ENCODE measurements around the gene STRIT1.
"Not testable (repeated sequence)": the region's sequence is repeated elsewhere in the genome, so short reads cannot be mapped to it uniquely, and the experiment has no call there.

The STRIT1 gene

DNA sequence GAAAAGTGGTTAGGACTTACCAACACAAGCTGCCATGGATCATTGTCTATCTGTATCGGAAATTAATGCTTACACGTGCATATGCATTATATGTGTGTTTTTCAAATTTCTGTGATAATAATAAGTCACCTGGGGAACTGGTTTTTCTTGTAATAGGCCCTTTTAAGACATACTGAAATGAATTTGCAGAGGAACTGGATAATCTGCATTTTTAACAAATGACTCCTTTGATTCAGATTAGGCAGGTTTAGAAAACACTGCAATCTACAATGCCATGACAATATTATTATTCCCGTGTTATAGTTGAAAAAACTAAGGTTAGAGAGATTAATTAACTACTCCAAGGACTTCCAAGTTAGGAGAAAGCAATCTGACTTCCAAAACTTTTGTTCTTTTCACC, 23.4 kb downstream of the STRIT1 start:
- Histone ChIP-seq H3K36me3 (no peaks in the 10 kb centered on the region), H3K27me3 (no peaks in the 10 kb centered on the region), H3K4me1 (ENCODE audit: control insufficient read depth in 1 of 2, insufficient read depth in 1 of 2, low read depth in 1 of 2, low read length in 1 of 2) (no peaks in the 10 kb centered on the region), H3K4me3 (ENCODE audit: low read depth in 1 of 2, low read length in 1 of 2) (no peak overlapping the region), H3K27ac (no peak overlapping the region), H3K9me3 (no peaks in the 10 kb centered on the region)
- TF ChIP-seq, protein P1, sequence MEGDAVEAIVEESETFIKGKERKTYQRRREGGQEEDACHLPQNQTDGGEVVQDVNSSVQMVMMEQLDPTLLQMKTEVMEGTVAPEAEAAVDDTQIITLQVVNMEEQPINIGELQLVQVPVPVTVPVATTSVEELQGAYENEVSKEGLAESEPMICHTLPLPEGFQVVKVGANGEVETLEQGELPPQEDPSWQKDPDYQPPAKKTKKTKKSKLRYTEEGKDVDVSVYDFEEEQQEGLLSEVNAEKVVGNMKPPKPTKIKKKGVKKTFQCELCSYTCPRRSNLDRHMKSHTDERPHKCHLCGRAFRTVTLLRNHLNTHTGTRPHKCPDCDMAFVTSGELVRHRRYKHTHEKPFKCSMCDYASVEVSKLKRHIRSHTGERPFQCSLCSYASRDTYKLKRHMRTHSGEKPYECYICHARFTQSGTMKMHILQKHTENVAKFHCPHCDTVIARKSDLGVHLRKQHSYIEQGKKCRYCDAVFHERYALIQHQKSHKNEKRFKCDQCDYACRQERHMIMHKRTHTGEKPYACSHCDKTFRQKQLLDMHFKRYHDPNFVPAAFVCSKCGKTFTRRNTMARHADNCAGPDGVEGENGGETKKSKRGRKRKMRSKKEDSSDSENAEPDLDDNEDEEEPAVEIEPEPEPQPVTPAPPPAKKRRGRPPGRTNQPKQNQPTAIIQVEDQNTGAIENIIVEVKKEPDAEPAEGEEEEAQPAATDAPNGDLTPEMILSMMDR (IDR thresholded peaks at IDR 0.05) = no peak

DNA sequence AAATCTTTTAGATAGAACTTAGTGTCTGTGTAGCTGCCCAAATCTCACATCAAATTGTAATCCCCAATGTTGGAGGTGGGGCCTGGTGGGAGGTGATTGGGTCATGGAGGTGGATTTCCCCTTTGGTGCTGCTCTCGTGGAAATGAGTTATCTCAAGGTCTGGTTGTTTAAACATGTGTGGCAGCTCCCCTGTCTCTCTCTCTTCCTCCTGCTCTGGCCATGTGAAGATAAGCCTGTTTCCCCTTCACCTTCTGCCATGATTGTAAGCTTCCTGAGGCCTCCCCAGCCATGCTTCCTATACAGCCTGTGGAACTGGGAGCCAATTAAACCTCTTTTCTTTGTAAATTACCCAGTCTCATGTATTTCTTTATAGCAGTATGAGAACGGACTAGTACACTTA, 30.6 kb downstream of the STRIT1 start:
- H3K9me3 ChIP-seq; H3K27ac ChIP-seq; H3K36me3 ChIP-seq; H3K4me1 ChIP-seq (ENCODE audit: control insufficient read depth in 1 of 2, insufficient read depth in 1 of 2, low read depth in 1 of 2, low read length in 1 of 2); H3K27me3 ChIP-seq; H3K4me3 ChIP-seq (ENCODE audit: low read depth in 1 of 2, low read length in 1 of 2): not testable (repeated sequence)

DNA sequence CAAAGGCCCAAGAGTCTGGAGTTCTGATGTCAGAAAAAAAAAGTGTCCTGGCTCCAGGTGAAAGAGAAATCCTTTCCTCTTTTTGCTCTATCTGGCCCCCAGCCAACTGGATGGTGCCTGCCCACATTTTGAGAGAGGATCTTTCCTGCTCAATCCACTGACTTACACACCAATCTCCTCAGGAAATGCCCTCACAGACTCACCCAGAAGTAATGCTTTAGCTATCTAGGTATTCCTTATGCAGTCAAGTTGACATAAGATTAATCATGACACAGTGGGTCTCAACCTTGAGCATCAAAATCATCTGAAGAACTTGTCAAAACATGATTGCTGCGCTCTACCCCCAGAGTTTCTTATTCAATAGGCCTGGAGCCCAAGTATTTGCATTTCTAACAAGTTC, 31.2 kb downstream of the STRIT1 start:
- Histone ChIP-seq H3K27ac (no peak overlapping the region), H3K4me1 (ENCODE audit: control insufficient read depth in 1 of 2, insufficient read depth in 1 of 2, low read depth in 1 of 2, low read length in 1 of 2) (no peaks in the 10 kb centered on the region), H3K27me3 (no peaks in the 10 kb centered on the region), H3K4me3 (ENCODE audit: low read depth in 1 of 2, low read length in 1 of 2) (no peak overlapping the region), H3K9me3 (no peaks in the 10 kb centered on the region), H3K36me3 (no peaks in the 10 kb centered on the region)
- TF ChIP-seq, protein P1 (IDR thresholded peaks at IDR 0.05) = no peak

DNA sequence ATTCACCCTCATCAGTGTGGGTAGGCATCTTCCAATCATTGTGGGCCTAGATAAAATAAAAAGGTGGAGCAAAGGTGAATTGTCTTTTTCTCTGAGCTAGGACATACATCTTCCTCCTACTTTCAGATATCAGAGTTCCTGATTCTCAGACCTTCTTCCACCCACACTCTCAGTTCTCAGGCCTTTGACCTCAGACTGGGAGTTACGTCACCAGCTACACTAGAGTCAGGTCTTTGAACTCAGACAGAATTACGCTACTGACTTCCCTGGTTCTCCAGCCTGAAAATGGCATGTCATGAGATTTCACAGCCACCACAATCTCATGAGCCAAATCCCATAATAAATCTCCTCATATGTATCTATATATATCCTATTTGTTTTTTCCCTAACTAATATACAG, 39.0 kb downstream of the STRIT1 start:
- Histone ChIP-seq H3K27me3 (no peaks in the 10 kb centered on the region), H3K4me3 (ENCODE audit: low read depth in 1 of 2, low read length in 1 of 2) (no peak overlapping the region), H3K36me3 (no peaks in the 10 kb centered on the region), H3K9me3 (no peaks in the 10 kb centered on the region), H3K4me1 (ENCODE audit: control insufficient read depth in 1 of 2, insufficient read depth in 1 of 2, low read depth in 1 of 2, low read length in 1 of 2) (no peaks in the 10 kb centered on the region), H3K27ac (no peak overlapping the region)
- TF ChIP-seq, protein P1 (IDR thresholded peaks at IDR 0.05) = no peak

DNA sequence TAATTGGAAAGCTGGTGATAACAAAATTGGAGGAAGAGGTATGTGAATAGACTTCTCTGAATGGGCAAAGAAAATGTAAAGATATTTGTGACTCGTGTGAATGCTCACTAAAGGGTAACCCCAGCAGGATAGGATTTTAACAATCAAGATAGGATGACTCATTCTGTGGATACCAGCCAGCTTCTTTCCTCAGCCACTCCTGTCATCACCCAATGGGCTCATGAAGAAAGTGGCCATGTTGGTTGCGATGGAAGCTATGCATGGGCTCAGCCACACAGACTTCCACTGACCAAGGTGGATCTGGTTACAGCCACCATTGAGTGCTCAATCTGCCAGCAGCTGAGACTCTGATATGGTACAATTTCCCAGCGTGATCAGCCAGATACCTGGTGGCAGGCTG, 40.9 kb downstream of the STRIT1 start:
- H3K9me3 ChIP-seq = no peaks in the 10 kb centered on the region
- no peak overlapping the region for H3K27ac ChIP-seq
- H3K27me3 ChIP-seq = no peaks in the 10 kb centered on the region
- no peak overlapping the region for H3K4me3 ChIP-seq (ENCODE audit: low read depth in 1 of 2, low read length in 1 of 2)
- TF ChIP-seq, protein P1 (IDR thresholded peaks at IDR 0.05) = no peak
- H3K36me3 ChIP-seq = no peaks in the 10 kb centered on the region
- H3K4me1 ChIP-seq (ENCODE audit: control insufficient read depth in 1 of 2, insufficient read depth in 1 of 2, low read depth in 1 of 2, low read length in 1 of 2) = no peaks in the 10 kb centered on the region

DNA sequence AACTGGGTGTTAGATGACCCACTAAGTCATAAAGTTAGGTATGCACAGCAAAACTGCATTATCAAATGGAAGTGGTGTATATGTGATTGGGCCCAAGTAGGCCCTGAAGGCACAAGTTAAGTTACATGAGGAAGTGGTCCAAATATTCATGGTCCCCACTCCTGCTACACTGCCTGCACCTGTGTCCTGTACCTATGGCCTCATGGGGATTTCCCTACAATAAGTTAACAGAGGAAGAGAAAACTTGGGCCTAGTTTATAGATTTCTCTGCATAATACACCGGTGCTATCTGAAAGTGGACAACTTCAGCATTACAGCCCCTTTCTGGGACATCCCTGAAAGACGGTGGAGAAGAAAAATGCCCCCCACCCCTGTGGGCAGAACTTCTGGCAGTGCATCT, 41.5 kb downstream of the STRIT1 start:
- Histone ChIP-seq H3K9me3 (no peaks in the 10 kb centered on the region), H3K4me3 (ENCODE audit: low read depth in 1 of 2, low read length in 1 of 2) (no peak overlapping the region), H3K4me1 (ENCODE audit: control insufficient read depth in 1 of 2, insufficient read depth in 1 of 2, low read depth in 1 of 2, low read length in 1 of 2) (no peaks in the 10 kb centered on the region), H3K27me3 (no peaks in the 10 kb centered on the region), H3K27ac (no peak overlapping the region), H3K36me3 (no peaks in the 10 kb centered on the region)
- TF ChIP-seq, protein P1 (IDR thresholded peaks at IDR 0.05) = no peak

All from neutrophil (primary cell).